H1 (cell line): Measurements from ENCODE around the gene FMN2. TPM values are rescaled to one million over a fixed set of nuclear protein-coding genes. Genes with fewer than 3 reads are reported as not detected.

Source experiments
- ASH2L ChIP-seq: fragments of 200-600, 300-600 bp; sonication (generic); IDR thresholded peaks from one replicate; pipeline ENCODE4 v1.7.1; 2017; ENCODE audit warnings: low read length
- FOSL1 ChIP-seq: IDR thresholded peaks from 2 replicates; pipeline ENCODE4 v1.6.1; 2011; ENCODE audit warnings: mild to moderate bottlenecking, low read depth, low read length, moderate library complexity; ENCODE audit not compliant: insufficient read depth
- MAFK ChIP-seq: IDR thresholded peaks from 2 replicates; pipeline ENCODE4 v1.6.1; 2012; ENCODE audit warnings: low read depth, mild to moderate bottlenecking, improper control_type of control experiment, low read length
- polyA plus RNA-seq, 7 experiments: library from polyadenylated mRNA; depleted of rRNA in 3 of 7; stranded (reverse) in 5 of 7; unstranded in 2 of 7; fragments of >200 nt in 5 of 7; fragments of 200-250 nt in 2 of 7; gene quantifications; 1 replicate in 5 of 7; 2 replicates in 1 of 7; 4 replicates in 1 of 7; pipeline versions ENCODE4 v1.2.1 to v1.2.3, GENCODE V29; 2011 to 2013; ENCODE audit warnings: missing spikeins in 2 of 7, mixed read lengths in 2 of 7
- total RNA-seq: library from RNA; stranded (reverse); fragmentation: NEBNext Ultra II Directional; extraction: Animal tissue kit (Norgen Biotek cat#: 25700); gene quantifications from 2 replicates; pipeline ENCODE4 v1.2.1, GENCODE V29; 2021
- TF ChIP-seq, protein P1 (sequence below): fragments of 300-600 bp; sonication (generic); IDR thresholded peaks from 2 replicates; pipeline ENCODE4 v1.7.1; 2012; ENCODE audit warnings: low read length, moderate library complexity, mild to moderate bottlenecking, inconsistent platforms; ENCODE audit not compliant: insufficient replicate concordance

FMN2 gene
- total and polyA plus RNA-seq, 2 of the 8 experiments (the other 6 are each of a cell fraction or from before 2014, with no cell fraction given): 0.83 to 2.0 TPM

DNA sequence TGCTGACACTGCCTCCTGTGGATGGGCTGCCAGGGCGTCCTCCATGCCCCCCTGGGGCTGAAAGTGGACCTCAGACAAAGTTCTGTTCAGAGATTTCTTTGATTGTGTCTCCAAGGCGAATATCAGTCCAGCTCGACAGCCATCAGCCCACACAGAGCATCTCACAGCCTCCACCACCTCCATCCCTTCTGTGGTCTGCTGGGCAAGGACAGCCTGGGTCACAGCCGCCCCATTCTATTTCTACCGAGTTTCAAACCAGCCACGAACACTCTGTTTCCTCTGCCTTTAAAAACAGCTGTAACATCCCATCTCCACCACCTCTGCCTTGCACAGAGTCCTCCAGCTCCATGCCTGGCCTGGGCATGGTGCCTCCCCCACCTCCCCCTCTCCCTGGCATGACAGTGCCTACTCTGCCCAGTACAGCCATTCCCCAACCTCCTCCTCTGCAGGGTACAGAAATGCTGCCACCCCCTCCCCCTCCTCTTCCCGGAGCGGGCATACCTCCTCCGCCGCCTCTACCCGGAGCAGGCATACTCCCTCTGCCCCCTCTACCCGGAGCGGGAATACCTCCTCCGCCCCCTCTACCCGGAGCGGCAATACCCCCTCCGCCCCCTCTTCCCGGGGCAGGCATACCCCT is 115.5 kb downstream of the FMN2 start (continued):
- TF ChIP-seq, protein P1, sequence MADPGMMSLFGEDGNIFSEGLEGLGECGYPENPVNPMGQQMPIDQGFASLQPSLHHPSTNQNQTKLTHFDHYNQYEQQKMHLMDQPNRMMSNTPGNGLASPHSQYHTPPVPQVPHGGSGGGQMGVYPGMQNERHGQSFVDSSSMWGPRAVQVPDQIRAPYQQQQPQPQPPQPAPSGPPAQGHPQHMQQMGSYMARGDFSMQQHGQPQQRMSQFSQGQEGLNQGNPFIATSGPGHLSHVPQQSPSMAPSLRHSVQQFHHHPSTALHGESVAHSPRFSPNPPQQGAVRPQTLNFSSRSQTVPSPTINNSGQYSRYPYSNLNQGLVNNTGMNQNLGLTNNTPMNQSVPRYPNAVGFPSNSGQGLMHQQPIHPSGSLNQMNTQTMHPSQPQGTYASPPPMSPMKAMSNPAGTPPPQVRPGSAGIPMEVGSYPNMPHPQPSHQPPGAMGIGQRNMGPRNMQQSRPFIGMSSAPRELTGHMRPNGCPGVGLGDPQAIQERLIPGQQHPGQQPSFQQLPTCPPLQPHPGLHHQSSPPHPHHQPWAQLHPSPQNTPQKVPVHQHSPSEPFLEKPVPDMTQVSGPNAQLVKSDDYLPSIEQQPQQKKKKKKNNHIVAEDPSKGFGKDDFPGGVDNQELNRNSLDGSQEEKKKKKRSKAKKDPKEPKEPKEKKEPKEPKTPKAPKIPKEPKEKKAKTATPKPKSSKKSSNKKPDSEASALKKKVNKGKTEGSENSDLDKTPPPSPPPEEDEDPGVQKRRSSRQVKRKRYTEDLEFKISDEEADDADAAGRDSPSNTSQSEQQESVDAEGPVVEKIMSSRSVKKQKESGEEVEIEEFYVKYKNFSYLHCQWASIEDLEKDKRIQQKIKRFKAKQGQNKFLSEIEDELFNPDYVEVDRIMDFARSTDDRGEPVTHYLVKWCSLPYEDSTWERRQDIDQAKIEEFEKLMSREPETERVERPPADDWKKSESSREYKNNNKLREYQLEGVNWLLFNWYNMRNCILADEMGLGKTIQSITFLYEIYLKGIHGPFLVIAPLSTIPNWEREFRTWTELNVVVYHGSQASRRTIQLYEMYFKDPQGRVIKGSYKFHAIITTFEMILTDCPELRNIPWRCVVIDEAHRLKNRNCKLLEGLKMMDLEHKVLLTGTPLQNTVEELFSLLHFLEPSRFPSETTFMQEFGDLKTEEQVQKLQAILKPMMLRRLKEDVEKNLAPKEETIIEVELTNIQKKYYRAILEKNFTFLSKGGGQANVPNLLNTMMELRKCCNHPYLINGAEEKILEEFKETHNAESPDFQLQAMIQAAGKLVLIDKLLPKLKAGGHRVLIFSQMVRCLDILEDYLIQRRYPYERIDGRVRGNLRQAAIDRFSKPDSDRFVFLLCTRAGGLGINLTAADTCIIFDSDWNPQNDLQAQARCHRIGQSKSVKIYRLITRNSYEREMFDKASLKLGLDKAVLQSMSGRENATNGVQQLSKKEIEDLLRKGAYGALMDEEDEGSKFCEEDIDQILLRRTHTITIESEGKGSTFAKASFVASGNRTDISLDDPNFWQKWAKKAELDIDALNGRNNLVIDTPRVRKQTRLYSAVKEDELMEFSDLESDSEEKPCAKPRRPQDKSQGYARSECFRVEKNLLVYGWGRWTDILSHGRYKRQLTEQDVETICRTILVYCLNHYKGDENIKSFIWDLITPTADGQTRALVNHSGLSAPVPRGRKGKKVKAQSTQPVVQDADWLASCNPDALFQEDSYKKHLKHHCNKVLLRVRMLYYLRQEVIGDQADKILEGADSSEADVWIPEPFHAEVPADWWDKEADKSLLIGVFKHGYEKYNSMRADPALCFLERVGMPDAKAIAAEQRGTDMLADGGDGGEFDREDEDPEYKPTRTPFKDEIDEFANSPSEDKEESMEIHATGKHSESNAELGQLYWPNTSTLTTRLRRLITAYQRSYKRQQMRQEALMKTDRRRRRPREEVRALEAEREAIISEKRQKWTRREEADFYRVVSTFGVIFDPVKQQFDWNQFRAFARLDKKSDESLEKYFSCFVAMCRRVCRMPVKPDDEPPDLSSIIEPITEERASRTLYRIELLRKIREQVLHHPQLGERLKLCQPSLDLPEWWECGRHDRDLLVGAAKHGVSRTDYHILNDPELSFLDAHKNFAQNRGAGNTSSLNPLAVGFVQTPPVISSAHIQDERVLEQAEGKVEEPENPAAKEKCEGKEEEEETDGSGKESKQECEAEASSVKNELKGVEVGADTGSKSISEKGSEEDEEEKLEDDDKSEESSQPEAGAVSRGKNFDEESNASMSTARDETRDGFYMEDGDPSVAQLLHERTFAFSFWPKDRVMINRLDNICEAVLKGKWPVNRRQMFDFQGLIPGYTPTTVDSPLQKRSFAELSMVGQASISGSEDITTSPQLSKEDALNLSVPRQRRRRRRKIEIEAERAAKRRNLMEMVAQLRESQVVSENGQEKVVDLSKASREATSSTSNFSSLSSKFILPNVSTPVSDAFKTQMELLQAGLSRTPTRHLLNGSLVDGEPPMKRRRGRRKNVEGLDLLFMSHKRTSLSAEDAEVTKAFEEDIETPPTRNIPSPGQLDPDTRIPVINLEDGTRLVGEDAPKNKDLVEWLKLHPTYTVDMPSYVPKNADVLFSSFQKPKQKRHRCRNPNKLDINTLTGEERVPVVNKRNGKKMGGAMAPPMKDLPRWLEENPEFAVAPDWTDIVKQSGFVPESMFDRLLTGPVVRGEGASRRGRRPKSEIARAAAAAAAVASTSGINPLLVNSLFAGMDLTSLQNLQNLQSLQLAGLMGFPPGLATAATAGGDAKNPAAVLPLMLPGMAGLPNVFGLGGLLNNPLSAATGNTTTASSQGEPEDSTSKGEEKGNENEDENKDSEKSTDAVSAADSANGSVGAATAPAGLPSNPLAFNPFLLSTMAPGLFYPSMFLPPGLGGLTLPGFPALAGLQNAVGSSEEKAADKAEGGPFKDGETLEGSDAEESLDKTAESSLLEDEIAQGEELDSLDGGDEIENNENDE: no peak
- TF ChIP-seq MAFK (no peak), ASH2L (no peak), FOSL1 (no peak)
- TF ChIP-seq, all 59 proteins: peak for 0
